IPS DF 4.7 (cell line): ENCODE measurements around the gene THRA.

Source experiments
- DNase-seq: peaks from one replicate; pipeline ENCODE4 v3.0.0-alpha.2; 2013; ENCODE audit warnings: low spot score; ENCODE audit errors: extremely low read depth

The THRA gene

DNA sequence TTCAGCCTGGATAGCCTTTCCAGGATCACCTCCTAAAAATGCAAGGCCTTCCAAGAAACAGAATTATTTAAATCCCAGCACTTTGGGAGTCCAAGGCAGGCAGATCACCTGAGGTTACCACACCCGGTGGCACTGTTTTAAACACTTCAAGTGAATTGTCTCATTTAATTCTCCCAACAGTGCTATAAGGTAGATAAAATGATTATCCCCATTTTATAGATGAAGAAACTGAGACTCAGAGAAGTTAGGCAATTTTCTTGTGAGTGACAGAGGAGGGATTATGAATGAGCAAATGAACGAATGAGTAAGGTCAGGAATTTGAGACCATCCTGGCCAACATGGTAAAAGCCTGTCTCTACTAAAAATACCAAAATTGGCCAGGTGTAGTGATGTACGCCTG is 16.8 kb downstream of the THRA start:
- DNase-seq, result no peak

DNA sequence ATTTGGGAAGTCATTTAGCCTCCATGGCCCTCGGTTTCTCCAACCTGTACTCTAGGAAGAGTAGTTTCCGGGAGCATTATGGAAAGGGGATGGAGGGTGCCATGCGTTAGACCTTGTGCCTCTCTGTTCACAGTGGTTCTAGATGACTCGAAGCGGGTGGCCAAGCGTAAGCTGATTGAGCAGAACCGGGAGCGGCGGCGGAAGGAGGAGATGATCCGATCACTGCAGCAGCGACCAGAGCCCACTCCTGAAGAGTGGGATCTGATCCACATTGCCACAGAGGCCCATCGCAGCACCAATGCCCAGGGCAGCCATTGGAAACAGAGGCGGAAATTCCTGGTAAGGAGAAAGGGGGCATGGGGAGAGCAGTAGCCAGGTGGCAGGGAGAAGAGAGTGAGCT is 21.7 kb downstream of the THRA start:
- no peak for DNase-seq

DNA sequence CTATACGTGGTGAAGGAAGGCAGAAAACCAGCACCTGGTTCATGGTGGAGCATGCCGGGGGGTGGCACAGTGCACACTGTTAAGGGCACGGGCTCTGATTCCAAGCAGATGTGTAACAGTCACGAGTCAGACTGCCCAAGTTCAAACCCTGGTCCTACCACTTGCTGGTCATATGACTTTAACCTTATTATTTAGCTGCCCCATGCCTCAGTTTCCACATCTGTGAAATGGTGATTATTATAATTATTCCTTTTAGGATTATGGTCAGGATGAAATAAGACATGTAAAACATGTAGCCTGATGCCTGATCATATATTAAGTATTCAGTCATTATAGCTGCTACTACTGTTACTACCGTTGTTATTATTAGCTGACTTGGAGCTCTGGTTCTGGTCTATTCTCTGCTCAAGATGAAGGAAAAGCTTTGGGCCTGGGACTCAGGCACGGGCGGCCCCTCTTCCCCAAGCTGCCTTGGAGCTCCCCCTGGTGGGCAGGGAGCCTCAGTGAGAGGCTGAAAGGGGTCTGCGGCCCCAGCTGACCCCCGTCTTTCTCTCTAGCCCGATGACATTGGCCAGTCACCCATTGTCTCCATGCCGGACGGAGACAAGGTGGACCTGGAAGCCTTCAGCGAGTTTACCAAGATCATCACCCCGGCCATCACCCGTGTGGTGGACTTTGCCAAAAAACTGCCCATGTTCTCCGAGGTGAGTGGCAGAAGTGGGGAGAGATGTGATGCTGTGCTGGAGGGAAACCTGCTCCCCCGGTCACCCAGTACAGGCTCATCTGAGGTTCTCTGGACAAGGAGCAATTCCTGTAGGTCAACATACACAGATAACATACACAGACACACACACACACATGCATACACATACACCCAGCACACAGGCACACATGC is 23.6 kb downstream of the THRA start:
- DNase-seq, result no peak

DNA sequence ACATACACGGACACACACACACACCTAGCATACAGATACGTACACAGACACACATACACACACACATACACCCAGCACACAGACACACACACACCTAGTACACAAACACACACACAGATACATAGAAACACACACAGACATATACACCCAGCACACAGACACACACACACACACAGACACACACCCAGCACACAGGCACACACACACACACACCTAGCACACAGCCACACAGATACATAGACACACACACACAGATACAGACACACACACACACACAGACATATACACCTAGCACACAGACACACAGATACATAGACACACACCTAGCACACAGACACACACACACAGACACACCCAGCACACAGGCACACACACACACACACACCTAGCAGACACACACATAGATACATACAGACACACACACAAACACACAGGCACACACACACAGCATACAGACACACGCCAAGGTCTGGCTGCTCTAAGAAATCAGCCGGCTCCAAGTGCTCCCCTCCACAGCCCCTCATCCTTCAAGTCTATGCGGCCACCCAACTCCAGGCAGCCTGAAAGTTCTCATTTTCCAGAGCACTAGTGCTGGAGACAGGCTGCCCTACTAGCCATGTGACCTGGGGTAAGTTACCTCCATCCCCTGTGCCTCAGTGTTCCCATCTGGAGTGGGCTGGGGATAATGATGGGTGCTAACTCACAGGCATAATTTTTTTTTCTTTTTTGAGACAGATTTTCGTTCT is 24.5 kb downstream of the THRA start:
- no peak for DNase-seq

DNA sequence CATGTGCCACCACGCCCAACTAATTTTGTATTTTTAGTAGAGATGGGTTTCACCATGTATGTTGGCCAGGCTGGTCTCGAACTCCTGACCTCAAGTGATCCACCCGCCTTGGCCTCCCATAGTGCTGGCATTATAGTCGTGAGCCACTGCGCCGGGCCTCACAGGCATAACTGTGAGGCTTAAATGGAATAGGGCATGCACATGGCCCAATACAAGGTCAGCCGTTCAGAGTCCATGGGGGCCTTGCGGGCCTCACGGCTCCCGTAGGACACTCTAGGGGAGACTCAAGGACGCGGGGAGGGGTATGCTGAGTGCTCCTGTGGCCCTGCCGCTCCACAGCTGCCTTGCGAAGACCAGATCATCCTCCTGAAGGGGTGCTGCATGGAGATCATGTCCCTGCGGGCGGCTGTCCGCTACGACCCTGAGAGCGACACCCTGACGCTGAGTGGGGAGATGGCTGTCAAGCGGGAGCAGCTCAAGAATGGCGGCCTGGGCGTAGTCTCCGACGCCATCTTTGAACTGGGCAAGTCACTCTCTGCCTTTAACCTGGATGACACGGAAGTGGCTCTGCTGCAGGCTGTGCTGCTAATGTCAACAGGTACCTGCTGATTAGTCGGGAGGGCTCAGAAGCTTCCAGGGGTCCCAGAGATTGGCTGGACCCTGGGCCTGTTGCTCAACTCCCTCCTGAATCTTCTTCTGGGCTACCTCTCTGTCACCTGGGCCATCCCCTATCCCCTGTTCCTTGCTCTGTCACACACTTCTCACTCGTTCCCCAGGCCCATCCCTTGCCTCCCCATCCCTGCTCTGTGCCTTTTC is 25.3 kb downstream of the THRA start:
- DNase-seq, result no peak

DNA sequence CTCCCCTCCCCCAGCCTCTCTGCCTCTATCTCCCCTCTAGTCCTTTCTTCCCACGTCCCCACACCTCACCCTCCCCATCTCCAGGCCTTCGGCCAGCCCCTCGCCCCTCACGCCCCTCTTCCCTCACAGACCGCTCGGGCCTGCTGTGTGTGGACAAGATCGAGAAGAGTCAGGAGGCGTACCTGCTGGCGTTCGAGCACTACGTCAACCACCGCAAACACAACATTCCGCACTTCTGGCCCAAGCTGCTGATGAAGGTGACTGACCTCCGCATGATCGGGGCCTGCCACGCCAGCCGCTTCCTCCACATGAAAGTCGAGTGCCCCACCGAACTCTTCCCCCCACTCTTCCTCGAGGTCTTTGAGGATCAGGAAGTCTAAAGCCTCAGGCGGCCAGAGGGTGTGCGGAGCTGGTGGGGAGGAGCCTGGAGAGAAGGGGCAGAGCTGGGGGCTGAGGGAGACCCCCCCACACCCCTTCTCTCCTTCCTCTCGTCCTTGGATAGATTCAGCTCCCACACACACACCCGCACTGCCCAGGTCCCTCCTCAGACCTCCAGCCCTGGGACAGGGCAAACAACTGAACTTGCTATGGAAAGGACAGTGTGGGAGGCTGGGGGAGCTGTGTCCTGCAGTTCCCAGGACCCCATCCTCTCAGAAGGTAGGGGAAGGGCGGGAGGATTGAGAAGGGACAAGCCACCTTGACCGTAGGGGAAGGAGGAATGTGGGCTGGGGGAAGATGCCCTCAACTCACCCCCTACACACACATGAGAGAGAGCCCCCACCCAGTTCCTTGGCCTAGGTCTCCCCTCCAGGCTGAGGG is 26.5 kb downstream of the THRA start:
- DNase-seq, result no peak

DNA sequence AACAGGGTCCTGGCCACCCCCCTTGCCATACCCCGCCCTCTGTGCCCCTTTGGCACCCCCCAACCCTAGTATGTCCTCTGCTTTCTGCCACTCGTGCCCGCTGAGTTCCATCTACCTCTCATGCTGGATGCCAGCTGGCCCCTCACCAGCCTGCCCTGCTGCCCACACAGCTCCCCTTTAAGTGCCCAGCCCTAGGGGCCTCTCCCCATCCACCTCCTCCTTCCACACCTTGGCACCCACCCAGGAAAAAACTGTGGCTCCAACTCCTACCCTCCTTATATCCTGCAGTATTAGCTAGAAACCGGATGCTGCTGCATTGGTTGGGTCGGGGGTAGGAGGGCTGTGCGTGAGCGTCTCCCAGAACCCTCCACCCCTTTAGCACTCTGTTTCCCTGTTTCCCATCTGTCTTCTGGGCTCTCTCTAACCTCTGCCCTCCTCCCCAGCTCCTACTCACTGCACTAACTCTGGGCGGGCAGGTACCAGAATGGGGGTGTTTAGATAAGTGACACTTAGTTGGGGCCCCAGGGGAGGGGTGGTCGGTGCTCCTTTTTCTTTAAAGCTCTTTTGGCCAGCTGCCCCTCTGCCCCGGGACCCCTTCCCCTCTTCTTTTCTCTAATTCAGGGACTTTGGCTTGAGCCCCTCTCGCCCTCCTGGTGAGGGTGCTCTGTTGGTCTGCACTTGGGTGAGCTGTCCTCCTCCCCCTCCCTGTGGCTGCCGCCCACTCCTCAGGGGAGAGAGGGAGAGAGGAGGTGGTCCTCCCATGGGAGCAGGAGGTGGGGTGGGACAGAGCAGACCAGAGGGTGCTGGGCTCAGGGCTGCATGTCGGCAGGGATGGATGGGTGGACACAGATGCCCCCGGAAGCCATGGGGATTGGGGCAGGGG is 27.7 kb downstream of the THRA start:
- DNase-seq, result no peak

DNA sequence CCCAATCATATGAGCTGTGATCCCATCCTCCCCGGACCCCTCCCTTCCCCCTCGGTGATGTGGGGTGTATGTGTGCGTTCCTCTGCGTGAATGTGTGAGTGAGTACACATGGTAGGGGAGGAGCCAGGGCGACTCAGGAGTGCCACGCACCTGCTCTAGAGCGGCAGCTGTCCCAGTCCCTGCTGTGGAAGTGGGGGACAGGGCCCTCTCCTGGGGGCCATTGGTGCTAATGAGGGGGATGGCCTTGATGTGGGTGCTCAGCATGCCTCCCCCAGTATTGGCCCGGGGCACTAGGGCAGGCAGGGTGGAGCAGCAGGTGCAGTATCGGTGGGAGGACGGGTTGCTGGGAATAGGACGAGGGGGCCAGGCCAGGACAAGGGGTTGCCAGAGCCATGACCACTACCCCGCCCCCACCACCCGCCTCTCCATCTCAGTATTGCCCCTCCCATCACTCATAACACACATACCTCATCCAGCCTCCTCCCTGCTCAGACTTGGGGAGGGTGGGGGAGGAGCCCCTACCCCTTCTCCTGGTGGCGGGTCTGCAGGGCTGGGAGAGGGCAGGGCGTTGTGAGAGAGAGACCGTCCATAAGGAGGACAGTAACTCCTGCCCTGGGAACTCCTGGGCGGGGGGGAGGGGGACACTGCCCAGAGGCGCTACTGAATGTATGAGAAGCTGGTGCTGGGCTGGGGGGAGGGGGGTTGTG is 29.1 kb downstream of the THRA start:
- DNase-seq, result no peak

DNA sequence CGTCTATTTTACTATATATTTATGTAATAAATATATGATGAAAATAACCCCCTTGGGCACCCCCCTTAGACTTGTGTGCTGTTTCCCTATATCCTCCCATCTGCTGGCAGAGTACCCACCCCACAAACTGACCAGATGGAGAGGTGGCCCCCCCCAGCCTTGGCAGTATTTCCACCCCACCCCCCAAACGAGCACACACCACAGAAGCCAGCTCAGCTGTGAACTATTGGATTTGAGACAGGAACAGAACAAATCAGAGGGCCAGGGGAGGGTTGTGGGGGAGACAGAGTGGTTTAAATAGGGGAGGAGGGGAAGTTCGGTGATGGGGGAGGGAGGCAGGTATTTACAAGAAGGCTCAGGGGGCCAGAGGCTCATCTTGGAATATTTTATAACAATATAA is 29.8 kb downstream of the THRA start:
- no peak for DNase-seq

DNA sequence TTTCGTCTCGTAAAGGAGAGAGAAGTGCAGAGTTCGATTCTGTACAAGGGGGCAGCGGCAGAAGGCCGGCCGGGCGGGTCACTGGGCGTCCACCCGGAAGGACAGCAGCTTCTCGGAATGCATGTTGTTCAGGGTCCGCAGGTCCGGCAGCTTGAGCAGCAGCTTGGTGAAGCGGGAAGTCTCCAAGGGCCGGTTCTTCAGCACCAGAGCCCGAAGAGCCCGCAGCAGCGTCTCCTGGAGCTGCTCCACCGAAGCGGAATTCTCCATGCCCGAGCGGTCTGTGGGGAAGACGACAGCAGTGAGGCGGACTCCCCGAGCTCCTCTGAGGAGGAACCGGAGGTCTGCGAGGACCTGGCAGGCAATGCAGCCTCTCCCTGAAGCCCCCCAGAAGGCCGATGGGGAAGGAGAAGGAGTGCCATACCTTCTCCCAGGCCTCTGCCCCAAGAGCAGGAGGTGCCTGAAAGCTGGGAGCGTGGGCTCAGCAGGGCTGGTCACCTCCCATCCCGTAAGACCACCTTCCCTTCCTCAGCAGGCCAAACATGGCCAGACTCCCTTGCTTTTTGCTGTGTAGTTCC is 30.3 kb downstream of the THRA start:
- DNase-seq, result no peak

DNA sequence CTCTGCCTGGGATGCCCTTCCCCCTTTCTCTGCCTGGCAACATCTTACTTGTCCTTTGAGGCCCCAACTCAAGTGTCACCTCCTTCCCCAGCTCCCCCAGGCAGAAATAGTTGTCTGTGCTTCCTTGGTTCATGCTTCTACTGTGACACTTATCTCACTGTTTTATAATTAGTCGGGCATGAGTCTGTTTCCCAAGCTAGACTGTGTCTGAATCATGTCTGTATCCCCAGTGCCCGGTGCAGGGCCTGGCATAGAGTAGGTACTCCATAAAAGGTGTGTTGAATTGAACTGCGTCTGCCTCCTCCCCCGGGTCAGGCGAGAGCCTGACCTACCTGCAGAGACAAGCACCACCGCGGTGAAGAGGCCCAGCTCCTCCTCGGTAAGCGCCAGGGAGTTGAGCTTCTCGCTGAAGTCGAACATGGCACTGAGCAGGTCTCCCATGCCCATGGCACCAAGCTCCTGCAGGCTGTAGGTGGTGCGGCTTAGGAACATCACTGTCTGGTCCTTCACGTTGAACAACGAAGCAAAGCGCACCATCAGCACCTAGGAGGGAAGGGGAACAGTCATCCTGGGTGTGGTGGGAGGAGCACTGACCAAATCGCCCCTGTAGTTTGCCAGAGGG is 30.9 kb downstream of the THRA start:
- no peak for DNase-seq

DNA sequence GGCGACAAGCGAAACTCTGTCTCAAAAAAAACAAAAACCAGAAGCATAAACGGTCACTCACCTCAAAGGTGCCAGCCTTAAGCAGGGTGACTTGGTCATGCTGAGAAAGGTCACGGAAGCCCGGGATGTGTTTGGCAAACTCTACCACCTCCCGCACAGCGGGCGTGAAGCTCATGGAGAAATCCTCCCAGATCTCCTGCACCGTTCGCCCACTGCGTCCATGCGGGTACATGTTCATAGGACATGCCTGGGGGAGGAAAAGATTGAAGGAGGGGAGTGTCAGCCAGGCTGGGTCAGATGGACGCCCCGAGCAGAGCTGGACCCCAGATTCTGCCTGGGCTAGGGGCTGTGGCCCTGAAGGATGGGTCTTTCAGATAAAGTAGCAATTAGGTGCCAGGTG is 32.1 kb downstream of the THRA start:
- no peak for DNase-seq

DNA sequence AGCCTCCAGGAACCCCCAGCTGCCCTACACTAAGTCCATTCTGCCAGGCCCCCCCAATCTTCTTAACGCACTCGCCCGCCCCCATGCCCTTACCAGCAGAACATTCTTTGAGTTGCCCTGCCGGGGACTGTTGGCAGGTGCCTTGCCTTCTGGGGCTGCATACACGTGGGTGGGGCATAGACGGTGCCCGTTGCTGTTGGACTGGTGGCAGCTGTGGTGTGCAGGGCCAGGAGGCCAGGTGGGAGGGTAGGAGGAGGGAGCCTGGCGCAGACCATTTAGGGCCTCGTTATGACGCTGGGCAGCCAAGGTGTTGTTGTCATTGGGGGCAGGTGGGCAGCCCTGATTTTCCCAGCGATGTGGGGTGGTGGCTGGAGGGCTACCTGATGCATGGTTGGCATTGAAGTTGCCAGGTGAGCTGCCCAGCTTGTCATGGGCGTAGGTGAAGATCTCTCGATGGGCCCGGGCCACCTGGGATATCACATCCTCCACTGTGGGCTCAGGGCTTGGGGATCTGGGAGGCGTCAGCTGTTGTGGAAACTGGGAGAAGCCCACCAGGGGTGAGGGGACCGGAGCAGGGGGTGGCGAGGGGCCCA is 32.7 kb downstream of the THRA start:
- no peak for DNase-seq

DNA sequence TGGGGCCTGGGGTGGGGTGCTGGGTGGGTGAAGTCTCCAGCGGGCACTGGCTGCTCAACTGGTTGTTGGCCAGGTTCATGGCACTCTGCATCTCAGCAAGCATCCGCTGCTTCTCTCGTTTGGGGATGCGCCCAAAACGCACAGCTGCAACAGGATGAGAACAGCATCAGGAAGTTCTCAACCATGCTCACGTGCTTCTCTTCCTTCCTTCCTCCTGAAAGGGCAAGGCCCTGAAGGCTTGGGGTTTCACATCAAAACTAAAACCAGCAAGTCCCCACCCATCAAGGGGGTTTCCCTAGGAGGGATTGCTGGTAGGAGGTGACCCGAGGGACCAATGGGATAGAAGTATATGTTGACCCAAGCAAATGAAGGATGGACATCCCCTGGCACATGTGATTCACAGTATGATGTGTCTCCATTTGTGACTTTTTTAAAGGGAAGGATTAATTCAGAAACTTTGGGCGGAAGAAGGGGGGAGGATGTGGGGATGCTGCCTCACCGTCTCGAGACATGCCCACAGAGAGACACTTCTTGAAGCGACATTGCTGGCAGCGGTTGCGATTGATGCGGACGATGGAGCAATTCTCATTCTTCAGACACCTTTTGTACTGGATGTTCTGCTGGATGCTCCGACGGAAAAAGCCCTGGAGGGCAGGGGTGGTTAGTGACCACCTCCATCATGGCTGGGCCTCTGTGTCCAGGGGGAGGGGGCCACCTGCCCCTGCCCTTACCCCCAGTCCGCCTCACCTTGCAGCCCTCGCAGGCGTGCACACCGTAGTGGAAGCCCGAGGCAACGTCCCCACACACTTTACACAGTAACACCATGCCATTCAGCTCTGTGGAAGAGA is 33.4 kb downstream of the THRA start:
- no peak for DNase-seq

DNA sequence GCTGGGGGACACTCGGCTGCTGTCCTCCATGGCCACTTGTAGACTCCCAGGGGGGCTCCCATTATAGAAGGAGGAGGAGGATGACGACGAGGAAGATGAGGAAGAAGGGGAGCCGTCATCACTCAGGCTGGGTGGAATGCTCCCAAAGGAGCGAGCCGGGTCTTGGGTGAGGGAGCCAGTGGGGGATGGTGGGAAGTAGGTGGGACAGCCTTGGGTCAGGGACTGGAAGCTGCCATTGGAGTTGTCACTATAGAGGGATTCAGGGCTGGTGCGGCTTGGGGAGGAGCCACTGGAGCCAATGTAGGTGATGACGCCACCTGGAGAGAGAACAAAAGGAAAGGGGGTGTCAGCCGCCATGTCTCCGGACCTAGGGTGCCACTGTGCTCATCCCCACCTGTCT is 34.3 kb downstream of the THRA start:
- no peak for DNase-seq

DNA sequence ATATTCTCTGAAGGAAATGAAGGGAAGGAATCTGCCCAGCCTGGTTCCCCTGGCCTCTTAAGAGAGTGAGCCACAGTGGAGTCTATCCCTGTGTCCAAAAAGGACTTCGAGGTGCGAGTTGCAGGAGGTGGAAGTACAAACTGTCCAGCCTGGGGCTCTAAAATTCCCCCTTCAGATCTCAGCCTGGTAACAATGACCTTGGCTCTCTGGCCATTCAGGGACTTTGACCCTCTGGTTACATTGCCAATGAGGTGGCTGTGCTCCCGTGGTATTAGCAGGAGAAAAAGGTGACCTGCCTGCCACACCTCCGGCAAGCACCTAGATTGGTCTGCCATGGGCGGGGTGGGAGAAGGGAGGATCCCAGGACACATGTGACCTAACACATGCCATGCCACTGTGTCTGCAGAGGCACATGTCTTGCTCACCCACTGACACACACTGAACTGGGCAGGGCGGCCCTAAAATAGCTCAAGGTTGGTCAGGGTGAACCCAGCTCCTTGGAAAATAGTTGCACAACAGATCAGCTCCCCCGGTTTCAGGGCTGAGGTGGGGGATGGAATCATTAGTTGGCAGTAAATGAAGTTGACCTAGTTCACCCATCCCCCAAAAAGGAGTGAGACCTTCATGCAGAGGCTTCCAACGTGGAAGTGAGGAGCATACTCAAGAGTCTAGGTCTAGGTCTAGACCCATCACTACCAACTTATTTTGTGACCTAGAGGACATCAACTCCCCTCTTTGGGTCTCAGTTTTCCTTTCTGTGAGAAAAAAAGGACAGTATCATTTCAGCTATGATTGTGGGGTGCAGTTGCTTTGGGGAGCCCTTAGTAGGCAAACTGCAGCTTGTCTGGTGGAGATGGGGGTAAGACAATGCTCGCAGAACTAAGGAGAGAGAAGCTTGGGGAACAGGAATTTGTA is 35.4 kb downstream of the THRA start:
- DNase-seq, result no peak
